ENCODE results near the gene PRPF38B.
"Not testable (repeated sequence)": the region's sequence is repeated elsewhere in the genome, so short reads cannot be mapped to it uniquely, and the experiment has no call there.

Gene PRPF38B, protein sequence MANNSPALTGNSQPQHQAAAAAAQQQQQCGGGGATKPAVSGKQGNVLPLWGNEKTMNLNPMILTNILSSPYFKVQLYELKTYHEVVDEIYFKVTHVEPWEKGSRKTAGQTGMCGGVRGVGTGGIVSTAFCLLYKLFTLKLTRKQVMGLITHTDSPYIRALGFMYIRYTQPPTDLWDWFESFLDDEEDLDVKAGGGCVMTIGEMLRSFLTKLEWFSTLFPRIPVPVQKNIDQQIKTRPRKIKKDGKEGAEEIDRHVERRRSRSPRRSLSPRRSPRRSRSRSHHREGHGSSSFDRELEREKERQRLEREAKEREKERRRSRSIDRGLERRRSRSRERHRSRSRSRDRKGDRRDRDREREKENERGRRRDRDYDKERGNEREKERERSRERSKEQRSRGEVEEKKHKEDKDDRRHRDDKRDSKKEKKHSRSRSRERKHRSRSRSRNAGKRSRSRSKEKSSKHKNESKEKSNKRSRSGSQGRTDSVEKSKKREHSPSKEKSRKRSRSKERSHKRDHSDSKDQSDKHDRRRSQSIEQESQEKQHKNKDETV

DNA sequence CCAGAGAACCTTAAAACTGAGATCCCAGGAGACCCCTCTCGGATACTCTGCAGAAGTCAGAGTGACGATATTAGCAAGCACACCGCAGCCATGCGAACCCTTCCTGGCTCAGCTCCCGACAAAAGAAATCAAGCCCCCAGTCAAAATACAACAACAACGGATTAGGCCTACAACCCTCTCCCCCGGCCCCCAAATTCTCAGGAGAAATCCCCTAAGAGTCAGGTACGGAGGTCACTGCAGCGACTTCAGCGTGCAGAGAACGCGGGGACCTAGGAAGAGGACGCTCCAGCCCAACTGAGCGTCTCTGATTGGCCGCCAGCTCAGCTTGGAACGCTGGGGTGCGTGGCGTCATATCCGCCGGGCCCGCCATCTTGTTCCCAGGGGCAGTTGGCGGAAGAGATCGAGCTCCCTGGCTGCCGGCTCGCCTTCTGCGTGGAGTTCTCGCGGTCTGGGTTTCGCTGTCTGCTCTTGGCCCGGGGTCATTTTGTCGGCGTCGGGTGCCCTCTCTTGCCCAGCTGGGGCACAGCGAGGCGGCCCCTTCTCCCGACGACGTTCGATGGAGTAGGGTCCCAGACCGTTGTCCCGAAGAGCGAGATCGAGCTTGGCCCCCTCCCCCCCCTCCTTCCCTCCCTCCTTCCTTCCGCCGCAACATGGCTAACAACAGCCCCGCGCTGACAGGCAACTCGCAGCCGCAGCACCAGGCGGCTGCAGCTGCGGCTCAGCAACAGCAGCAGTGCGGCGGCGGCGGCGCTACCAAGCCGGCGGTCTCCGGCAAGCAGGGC is at the start of gene PRPF38B:
Gene PRPF38B, plus strand, starts transcription at position 369 of the 782 bp plus-strand sequence. Its CDS starts 282 bp downstream, at position 651.
- DNase-seq (ENCODE audit: low spot score) = peak; percentile 94

DNA sequence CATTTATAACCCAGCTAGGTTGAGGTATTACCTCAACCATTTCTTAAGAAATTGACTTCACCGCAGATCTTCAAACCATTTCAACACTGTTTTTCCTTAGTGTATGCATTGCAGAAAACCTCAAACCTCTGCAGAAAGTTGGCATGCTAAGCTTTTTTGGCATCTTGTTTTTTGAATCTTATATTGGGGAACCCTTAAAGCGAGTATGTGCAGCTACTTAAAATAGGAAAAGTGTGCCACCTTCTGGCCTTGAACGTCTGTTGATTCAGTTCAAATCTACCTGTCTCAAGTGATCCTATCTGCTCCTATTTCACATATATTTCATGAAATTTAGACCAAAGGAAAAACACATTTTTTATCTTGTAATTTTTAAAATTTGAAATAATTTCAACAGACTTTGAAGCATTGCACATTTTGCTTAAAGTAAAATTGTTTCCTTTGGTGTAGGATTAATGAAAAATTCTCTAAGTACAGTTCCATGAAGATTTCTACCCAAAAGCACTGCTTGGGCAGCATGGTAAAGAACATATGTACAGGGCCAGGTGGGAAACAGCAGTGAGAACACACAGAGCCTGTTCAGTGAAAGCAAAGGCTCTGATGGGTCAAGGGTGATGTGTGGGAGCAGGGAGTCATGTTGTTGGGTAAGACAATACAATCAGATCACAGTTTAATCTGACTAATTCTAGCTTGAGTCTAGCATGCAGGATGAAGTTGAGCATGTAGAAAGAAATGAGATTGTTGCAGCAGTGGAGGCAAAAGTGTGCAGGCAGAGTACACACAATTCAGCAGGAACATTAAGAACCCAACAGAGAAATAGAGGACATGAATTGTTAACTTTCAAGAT is 48.4 kb upstream of the PRPF38B start:
- DNase-seq (ENCODE audit: low spot score) = peak; percentile 51

DNA sequence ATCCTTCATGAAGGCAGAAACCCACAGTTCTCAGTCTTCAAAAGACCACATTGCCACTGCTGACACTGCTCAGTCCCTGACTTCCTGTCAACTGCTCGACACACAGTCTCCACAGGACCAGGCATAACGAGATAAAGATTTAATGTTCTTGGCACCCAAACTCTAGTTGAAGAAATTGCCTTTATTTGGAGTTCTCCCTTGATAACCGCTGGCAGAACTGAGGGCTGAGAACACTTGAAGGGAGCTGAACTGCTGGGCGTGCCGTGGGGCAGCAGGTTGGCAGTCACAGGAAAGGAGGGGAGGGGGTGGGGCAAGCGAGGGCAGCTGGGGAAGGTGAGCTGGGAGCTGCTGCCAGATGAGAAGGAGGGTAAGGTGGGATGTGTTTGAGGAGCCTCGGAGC is 47.1 kb upstream of the PRPF38B start:
- no peak for DNase-seq (ENCODE audit: low spot score)

DNA sequence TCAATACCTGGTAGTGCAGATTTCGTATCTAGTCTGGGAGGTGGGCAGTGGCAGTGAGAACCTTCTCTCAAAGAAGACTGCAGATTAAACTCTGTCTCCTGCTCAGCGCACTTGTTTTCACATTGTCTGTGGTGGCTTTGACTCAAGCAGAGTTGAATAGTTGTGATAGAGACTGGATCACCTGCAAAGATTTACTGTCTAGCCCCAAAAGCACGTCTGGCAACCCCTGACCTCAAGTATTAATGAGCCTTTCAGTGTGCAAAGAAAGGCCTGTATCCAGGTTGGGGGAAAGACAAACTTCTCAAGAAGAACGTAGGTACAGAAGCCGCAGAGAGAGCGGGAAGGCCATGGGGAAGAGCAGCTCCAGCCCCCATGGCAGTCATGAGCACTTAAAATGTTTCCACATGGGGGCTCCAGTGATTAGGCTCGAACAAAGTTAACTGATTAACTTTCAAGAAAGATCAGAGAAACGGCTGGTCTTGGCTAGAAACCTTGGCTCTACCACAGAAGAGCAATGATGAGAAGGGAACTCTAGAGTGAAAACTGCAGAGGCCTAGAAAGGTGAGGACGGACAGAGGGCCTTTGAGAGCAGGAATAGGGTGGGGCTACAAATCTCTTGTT is 46.4 kb upstream of the PRPF38B start:
- DNase-seq (ENCODE audit: low spot score) = no peak

DNA sequence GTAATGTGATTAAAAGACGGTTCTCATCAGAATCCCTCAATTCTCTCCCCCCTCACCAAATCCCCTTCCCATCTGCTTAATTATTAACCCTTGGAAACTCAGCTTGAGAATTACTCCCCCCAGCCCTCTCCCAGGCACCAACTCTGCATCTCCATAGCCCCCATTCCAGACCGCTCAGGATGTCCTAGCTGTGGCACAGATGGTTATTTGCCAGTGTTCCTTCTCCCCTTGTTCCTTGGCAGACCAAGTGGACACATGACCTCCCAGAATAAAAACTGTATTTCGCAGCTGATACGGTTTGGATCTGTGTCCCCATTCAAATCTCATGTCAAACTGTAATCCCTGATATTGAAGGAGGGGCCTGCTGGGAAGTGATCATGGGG is 45.9 kb upstream of the PRPF38B start:
- DNase-seq (ENCODE audit: low spot score) = no peak

DNA sequence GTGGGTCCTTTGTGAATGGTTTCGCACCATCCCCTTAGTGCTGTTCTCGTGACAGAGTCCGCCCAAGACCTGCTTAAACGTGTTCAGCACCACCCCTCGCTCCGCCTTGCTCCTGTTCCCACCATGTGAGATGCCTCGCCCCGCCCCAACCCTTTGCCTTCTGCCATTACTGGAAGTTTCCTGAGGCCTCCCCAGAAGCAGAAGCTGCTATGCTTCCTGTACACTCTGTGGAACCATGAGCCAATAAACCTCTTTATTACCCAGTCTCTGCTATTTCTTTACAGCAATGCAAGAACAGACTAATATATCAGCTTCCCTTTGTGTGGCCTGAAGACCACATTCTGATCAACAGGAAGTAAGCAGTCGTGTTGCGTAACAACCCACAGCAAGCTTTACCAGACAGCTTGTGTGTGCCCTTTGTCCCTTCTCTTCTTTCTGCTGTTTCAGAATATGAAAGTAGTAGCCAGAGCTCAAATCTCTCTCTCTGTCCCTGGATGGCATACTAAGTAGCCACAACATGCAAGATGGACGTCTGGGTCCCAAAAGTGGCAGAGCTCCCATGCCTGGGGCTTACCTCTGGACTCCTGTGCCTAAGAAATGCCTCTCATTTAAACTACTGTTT is 45.4 kb upstream of the PRPF38B start:
- DNase-seq (ENCODE audit: low spot score) = peak; percentile 73

DNA sequence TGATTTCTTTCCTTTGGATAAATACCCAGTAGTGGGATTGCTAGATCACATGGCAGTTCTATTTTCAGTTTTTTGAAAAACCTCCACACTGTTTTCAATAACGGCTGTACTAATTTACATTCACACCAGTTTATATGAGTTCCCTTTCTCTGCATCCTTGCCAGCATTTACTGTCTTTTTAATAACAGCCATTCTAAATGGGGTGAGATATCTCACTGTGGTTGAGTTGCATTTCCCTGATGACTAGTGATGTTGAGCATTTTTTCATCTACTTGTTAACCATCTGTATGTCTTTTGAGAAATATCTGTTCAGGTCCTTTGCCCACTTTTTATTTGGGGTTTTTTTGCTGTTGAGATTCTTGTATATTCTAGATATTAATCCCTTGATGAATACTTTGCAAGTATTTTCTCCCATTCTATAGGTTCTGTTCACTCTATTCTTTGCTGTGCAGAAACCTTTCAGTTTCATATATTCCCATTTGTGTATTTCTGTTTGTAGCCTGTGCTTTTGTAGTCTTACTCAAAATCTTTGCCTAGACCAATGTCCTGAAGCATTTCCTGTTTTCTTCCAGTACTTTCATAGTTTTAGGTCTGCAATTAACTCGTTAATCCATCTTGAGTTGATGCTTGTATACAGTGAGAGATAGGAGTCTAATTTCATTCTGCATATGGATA is 38.5 kb upstream of the PRPF38B start:
- DNase-seq (ENCODE audit: low spot score) = no peak

DNA sequence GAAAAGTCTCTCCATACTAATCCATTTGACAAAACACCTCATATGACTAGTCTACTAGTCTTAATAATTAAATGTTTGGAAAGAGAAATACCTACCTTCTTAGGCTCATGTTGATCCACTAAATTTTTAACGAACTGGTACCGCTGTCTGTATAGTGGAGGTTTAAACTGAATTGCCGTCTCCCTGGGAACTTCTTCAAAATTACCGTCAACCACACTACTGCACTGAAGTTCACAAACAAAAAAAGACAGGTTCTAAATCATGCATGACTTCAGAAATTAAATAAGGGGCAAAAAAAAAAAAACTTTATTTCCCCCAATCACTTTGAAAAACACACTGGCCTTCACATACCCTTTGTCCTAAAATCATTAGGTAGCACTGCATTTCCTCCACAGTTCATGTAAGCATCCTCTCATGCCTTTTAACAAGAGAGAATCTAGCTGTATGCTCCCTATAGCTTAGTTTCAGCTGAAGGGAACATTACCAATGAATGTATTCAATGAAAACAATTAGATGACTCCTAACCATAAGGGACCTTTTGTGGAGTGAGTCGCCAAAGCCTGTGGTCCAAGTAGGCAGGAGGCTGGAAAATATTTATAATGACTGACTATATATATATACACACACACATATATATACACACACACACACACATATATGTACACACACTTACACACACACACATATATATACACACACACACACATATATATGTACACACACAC is 34.6 kb upstream of the PRPF38B start:
- no peak for DNase-seq (ENCODE audit: low spot score)

DNA sequence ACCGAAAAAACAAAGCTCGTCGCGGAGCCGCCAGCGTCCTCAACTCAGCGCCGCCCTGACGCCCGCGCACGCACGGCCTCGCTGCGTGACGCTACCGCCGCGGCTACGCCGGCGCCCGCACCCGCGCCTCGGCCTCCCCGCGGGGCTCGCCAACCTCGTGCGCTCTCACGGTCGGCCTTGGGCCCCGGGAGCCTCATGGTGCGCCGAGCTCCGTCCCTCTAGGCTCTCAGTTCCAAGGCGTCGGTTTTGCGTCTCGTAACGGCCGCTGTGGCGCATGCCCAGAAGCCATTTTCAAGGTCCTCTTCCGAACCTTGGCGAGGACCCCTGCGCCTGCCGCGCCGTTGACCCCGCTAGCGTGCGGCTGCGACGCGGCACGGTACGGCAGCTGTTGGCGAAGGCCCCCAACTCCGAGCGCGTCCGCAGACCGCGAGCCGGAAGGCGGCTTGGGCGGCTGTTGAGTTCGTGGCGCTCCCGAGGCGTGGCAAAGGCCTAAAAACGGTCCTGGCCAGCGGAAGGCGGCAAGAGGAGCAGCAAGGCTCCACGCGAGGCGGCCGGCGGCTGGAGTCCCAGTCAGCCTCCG is 31.0 kb upstream of the PRPF38B start, which contains the start of gene HENMT1:
Gene HENMT1, minus strand, starts transcription at position 64 of the 580 bp plus-strand sequence. CDS start 1,209 bp downstream, outside the sequence.
- DNase-seq (ENCODE audit: low spot score) = peak; percentile 55

DNA sequence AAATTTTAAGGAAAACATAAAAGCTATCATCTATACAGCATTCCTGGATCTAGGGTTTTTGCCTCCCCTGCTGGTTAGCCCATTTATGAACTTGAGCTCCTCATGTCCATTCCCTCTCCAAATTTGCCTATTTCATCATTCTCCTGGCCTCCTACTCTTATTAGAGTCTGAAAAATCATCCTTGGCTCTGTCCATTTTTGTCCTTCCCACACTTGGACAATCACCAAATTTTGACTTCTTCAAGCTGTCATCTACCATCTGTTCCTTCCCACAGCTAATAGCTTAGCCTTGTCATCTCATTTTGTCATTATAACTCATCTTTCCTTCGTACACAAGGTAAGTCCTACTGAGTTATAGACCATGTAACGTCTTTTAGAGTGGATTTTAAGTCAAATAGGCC is 29.0 kb upstream of the PRPF38B start:
- no peak for DNase-seq (ENCODE audit: low spot score)

DNA sequence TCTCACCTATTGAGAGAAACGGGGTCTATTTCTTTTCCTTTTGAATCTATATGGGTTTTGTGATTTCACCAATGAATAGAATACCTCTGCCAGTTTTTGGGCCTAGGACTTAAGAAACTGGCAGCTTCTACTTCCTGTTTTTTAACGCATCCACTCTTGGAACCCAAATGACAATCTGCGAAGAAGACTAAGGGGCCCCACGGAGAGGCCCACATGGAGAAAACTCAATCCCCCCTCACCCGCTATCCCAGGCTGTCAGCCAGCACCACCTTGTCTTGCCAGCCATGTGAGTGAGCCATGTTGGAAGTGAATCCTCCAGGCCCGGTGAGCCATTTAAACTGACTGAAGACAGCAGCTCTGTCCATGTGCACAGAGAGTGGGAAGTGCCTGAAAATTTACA is 27.6 kb upstream of the PRPF38B start:
- DNase-seq (ENCODE audit: low spot score) = no peak

DNA sequence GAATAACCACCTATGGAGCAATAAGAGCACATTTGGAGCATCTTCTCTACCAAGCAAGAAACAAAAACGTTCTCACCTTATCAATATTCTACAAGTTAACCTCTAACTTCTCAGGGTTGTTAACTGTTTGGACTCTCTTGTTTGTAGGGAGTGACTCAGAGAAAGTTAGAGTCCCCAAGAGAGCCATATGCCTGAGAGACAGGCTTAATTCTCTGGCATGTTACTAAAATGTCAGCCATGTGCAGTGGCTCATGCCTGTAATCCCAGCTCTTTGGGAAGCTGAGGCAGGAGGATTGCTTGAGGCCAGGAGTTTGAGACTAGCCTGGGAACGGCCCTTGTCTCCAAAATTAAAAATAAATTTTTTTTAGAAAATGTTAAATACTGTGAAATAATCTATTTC is 27.0 kb upstream of the PRPF38B start:
- no peak for DNase-seq (ENCODE audit: low spot score)

DNA sequence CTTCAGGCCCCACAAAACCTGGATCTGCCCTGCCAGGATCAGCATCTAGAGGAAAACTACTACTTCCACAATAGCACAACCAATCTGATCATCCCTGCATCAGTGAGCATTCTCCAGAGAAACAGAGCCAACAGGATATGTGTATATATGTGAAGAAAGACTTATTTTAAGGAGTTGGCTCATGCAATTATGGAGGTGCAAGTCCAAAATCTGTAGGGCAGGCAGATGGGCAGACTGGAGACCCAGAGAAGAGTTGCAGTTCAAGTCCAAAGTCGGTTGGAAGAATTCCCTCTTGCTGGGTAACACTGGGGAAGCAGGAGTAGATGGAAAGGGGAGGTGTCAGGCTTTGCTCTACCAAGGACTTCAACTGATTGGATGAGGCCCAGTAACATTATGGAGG is 26.3 kb upstream of the PRPF38B start:
- DNase-seq (ENCODE audit: low spot score) = no peak

DNA sequence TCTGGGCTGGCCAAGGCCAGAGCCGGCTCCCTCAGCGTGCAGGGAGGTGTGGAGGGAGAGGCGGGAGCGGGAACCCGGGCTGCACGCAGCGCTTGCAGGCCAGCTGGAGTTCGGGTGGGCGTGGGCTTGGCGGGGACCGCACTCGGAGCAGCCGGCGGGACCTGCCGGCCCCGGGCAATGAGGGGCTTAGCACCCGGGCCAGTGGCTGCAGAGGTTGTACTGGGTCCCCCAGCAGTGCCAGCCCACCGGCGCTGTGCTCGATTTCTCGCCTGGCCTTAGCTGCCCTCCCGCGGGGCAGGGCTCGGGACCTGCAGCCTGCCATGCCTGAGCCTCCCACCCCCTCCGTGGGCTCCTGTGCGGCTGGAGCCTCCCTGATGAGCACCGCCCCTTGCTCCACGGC is 24.7 kb upstream of the PRPF38B start:
- DNase-seq (ENCODE audit: low spot score) = not testable (repeated sequence)

DNA sequence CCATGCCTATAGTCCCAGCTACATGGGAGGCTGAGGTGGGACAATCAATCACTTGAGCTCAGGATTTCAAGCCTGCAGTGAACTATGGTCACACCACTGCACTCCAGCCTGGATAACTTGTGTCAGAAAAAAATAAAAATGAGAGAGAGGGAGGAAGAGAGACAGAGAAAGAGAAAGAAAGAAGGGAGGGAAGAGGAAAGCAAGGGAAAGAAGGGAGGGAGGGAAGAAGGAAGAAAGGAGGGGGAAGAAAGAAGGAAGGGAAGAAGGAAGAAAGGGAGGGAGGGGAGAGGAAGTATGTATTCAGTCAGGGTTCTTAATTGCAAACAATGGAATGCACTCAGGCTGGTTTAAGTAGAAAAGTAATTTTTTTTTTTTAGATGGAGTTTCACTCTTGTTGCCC is 23.3 kb upstream of the PRPF38B start:
- no peak for DNase-seq (ENCODE audit: low spot score)

DNA sequence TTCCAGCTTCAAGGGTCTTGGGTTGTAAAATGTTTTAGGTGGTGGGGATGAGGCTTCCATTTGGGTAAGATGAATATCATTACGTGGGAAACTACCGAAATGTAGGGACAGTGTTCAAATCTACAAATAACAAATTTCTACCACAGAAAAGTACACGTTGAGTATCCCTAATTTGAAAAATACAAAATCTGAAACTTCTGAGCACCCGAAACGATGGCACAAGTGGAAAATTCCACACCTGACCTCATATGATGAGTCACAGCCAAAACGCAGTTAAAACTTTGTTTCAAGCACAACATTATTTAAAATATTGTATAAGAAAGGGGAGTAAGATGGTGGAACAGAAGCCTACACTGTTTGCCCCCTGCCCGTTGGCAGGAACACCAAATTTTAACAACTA is 22.4 kb upstream of the PRPF38B start:
- no peak for DNase-seq (ENCODE audit: low spot score)

DNA sequence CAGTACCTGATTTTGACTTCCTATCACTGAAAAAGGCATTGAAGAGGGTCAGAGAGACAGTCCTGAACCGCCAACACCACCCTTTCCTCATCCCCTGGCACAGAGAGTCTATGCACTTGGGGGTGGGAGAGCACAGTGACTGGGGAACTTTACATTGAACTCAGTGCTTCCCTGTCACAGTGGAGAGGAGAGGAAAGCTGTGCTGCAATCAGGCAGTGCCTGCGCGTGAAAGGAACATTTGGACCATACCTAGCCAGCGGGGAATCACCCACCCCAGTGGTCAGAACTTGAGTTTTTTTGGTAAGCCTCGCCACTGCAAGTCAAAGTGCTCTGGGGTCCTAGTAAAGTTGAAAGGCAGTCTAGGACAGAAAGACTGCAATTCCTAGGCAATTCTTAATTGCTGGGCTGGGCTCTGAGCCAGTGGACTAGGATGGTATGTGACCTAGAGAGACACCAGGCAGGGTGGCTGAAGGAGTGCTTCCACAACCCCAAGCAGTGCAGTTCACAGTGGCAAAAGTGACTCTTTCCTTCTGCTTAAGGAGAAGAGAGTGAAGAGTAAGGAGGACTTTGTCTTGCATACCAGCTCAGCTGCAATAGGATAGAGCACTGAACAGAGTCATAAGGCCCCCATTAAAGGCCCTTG is 21.9 kb upstream of the PRPF38B start:
- no peak for DNase-seq (ENCODE audit: low spot score)

DNA sequence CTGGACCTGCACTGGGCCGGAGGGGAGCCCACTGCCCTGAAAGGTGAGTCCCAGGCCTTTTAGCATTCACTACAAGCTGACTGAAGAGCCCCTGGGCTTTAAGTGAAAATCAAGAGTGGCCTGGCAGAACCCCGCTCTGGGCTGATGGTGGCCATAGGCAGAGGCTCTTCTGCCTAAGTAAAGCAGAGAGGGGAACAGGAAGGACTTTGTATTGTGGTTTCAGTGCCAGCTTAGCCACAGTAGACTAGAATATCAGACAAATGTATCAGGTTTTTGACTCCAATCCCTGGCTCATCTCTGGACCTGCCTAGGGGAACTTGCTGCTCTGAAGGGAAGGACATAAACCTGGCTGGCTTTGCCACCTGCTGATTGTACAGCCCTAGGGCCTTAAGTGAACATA is 21.0 kb upstream of the PRPF38B start:
- no peak for DNase-seq (ENCODE audit: low spot score)

DNA sequence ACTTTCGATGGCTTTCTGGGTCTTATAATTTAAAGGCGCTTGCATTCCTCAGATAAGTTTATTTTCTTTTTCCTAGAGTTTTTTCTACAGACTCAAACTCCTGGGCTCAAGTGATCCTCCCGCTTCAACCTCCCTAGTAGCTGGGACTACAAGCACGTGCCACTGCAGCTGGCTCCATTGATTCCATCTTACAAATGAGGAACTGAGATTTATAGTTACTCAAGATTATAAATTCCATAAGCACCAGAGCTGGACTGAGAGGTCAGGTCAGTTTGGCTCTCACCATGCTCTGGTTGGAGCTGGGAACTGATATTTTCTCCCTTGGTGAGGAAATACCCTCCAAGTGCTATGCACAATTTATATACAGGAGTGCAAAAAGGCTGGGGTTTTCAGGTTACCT is 13.4 kb upstream of the PRPF38B start:
- no peak for DNase-seq (ENCODE audit: low spot score)
